GM18861 (cell line): ENCODE measurements around the gene CNOT3.
"Not testable (repeated sequence)": the region's sequence is repeated elsewhere in the genome, so short reads cannot be mapped to it uniquely, and the experiment has no call there.

ENCODE experiments used
- ATAC-seq: cut with Tn5 transposase; IDR thresholded peaks from one replicate; pipeline ENCODE4 v1.9.1; 2021; ENCODE audit not compliant: unreplicated experiment

CNOT3 gene

GRCh38 chr19:54189735-54190502 lies 52.4 kb downstream of the CNOT3 start:
- peak; percentile 39 for ATAC-seq

GRCh38 chr19:54190503-54191010 lies 53.0 kb downstream of the CNOT3 start:
- peak; percentile 37 for ATAC-seq

- ATAC-seq = peak; percentile 20
Measured at GRCh38 chr19:54191011-54191810, 53.6 kb downstream of the CNOT3 start, which contains the start of gene TSEN34. Gene TSEN34 (plus strand): TSS chr19:54191308. CDS start chr19:54191365, 57 bp downstream.

- ATAC-seq = no peak
Measured at GRCh38 chr19:54191811-54192453, 54.4 kb downstream of the CNOT3 start.

GRCh38 chr19:54193011-54193410 lies 55.4 kb downstream of the CNOT3 start:
- ATAC-seq = no peak

GRCh38 chr19:54194463-54194862 lies 56.9 kb downstream of the CNOT3 start:
- ATAC-seq = not testable (repeated sequence)

GRCh38 chr19:54196536-54196935 lies 59.0 kb downstream of the CNOT3 start:
- ATAC-seq = no peak

- no peak for ATAC-seq
Measured at GRCh38 chr19:54197121-54197520, 59.6 kb downstream of the CNOT3 start.

- ATAC-seq = no peak
Measured at GRCh38 chr19:54199401-54199800, 61.8 kb downstream of the CNOT3 start.

- ATAC-seq = no peak
Measured at GRCh38 chr19:54201172-54201701, 63.7 kb downstream of the CNOT3 start.

GRCh38 chr19:54201980-54202379 lies 64.4 kb downstream of the CNOT3 start:
- ATAC-seq = no peak

- ATAC-seq = no peak
Measured at GRCh38 chr19:54203151-54203611, 65.6 kb downstream of the CNOT3 start.

GRCh38 chr19:54204767-54205468 lies 67.4 kb downstream of the CNOT3 start:
- ATAC-seq = no peak
